Endothelial cell of umbilical vein (primary cell): ENCODE data around the gene TLR1.

ENCODE experiments used
- CTCF ChIP-seq, 2 donors: IDR thresholded peaks; 1 replicate in 1 of 2; 2 replicates in 1 of 2; pipeline ENCODE4 v1.5.1; 2011; ENCODE audit warnings: low read length in 2 of 2, mild to moderate bottlenecking in 2 of 2, moderate library complexity in 2 of 2, control low read depth in 1 of 2, inconsistent platforms in 1 of 2, low read depth in 1 of 2; ENCODE audit not compliant: insufficient read depth in 1 of 2; ENCODE audit errors: extremely low read depth in 1 of 2
- EZH2 ChIP-seq: IDR thresholded peaks from 2 replicates; pipeline ENCODE4 v1.6.1; 2012; ENCODE audit warnings: borderline replicate concordance, low read depth, mild to moderate bottlenecking, moderate library complexity, low read length, inconsistent platforms; ENCODE audit not compliant: severe bottlenecking
- POLR2A ChIP-seq: IDR thresholded peaks from 2 replicates; pipeline ENCODE4 v1.6.1; 2012; ENCODE audit warnings: low read depth, mild to moderate bottlenecking, control low read depth, low read length

GRCh38 chr4:38784141-38784540, 20.4 kb downstream of the TLR1 start:
- TF ChIP-seq EZH2 (no peak), CTCF (IDR thresholded peaks at IDR 0.05; ENCODE audit: extremely low read depth in 1 of 2, insufficient read depth in 1 of 2, low read depth in 1 of 2, low read length in 2 of 2) (no peak), POLR2A (no peak)
